CD8-positive, alpha-beta memory T cell (primary cell): Measurements from ENCODE around the gene MZB1. TPM values are rescaled to one million over a fixed set of nuclear protein-coding genes. Genes with fewer than 3 reads are reported as not detected.

Source experiments
- CTCF ChIA-PET: fragments of 350-600 bp; sonication (Branson Sonifier 250); formaldehyde crosslinking; loops from one replicate; lab custom pipeline; 2021; ENCODE audit warnings: antibody characterized with exemption; lab: Charles Lee
- POLR2A ChIA-PET: fragments of 350-600 bp; sonication (Branson Sonifier 250); formaldehyde crosslinking; loops from one replicate; lab custom pipeline; 2021; ENCODE audit warnings: antibody characterized with exemption; lab: Charles Lee
- DNase-seq, 5 donors: peaks; one replicate each; pipeline versions ENCODE4 v3.0.0 to v3.0.0-alpha.2; 2020 to 2022; ENCODE audit warnings: mixed read lengths in 1 of 5
- H3K27ac ChIP-seq: one replicate; pipeline ENCODE4 v1.7.0; 2013; ENCODE audit warnings: low read depth, mild to moderate bottlenecking, low read length, moderate library complexity
- H3K27me3 ChIP-seq: 2 replicates; pipeline ENCODE4 v1.7.0; 2013; ENCODE audit warnings: low read length, mild to moderate bottlenecking; ENCODE audit not compliant: insufficient read depth, poor library complexity, severe bottlenecking
- H3K36me3 ChIP-seq: 2 replicates; pipeline ENCODE4 v1.7.0; 2013; ENCODE audit warnings: mild to moderate bottlenecking, low read length, moderate library complexity; ENCODE audit not compliant: insufficient read depth
- H3K4me1 ChIP-seq: 2 replicates; pipeline ENCODE4 v1.7.0; 2013; ENCODE audit warnings: mild to moderate bottlenecking, low read length, moderate library complexity; ENCODE audit not compliant: insufficient read depth
- H3K4me3 ChIP-seq: 2 replicates; pipeline ENCODE4 v1.7.0; 2013; ENCODE audit warnings: mild to moderate bottlenecking, low read length
- H3K9me3 ChIP-seq: 2 replicates; pipeline ENCODE4 v1.7.0; 2013; ENCODE audit warnings: mild to moderate bottlenecking, low read length
- H3K27ac Mint-ChIP-seq, 8 donors: one replicate each; pipeline ENCODE4 v1.8.0; 2020 to 2021; ENCODE audit warnings: mixed read lengths in 8 of 8, mild to moderate bottlenecking in 6 of 8, inconsistent platforms in 3 of 8, moderate library complexity in 3 of 8
- H3K27me3 Mint-ChIP-seq, 2 donors: one replicate each; pipeline ENCODE4 v1.8.0; 2020 to 2021; ENCODE audit warnings: mixed read lengths in 2 of 2, mild to moderate bottlenecking in 1 of 2, moderate library complexity in 1 of 2
- H3K36me3 Mint-ChIP-seq, 3 donors: one replicate each; pipeline ENCODE4 v1.8.0; 2020 to 2021; ENCODE audit warnings: mixed read lengths in 3 of 3, inconsistent platforms in 1 of 3, mild to moderate bottlenecking in 1 of 3
- H3K4me1 Mint-ChIP-seq, 3 donors: one replicate each; pipeline ENCODE4 v1.8.0; 2020 to 2021; ENCODE audit warnings: mixed read lengths in 3 of 3, inconsistent platforms in 1 of 3, mild to moderate bottlenecking in 1 of 3
- H3K4me3 Mint-ChIP-seq, 7 donors: one replicate each; pipeline ENCODE4 v1.8.0; 2020 to 2021; ENCODE audit warnings: mixed read lengths in 7 of 7, mild to moderate bottlenecking in 6 of 7, moderate library complexity in 4 of 7, inconsistent platforms in 2 of 7
- H3K9me3 Mint-ChIP-seq, 5 donors: one replicate each; pipeline ENCODE4 v1.8.0; 2020 to 2022; ENCODE audit warnings: mixed read lengths in 5 of 5, mild to moderate bottlenecking in 3 of 5, moderate library complexity in 2 of 5, inconsistent platforms in 1 of 5
- polyA plus RNA-seq: library from polyadenylated mRNA; unstranded; fragments of 300-500 nt; fragmentation: Illumina TruSeq; gene quantifications from one replicate; pipeline ENCODE4 v1.2.3, GENCODE V29; 2021
- total RNA-seq, 2 experiments: library from RNA; stranded (reverse); gene quantifications; one replicate each; pipeline ENCODE4 v1.2.3, GENCODE V29; 2021

Gene MZB1
- total and polyA plus RNA-seq, 3 experiments from 2014 or later: 3.5 to 6.4 (median 5.1) TPM

GRCh38 chr5:139378941-139379361, 10.8 kb downstream of the MZB1 start:
- Mint-ChIP-seq H3K27me3 (no peaks in the 10 kb centered on the region), H3K36me3 (peaks cover 0 to 7% (median 1%) of the 10 kb centered on the region in 3 donors), H3K4me1 (peaks cover 0 to 5% (median 0%) of the 10 kb centered on the region in 3 donors), H3K4me3 (no peak overlapping the region), H3K9me3 (no peaks in the 10 kb centered on the region), H3K27ac (peak overlapping the region in 1 of 8 donors; percentile 27)
- ChIA-PET POLR2A (interaction anchor here (0.6 kb wide), 1 partner anchor 37 kb away, joined by 3 read pairs; the partner anchor contains the start of gene PAIP2), CTCF (interaction anchor here (0.7 kb wide), 1 partner anchor 12 kb away, joined by 3 read pairs; no protein-coding TSS in a partner anchor)
- Histone ChIP-seq H3K9me3 (no peaks in the 10 kb centered on the region), H3K27ac (no peak overlapping the region), H3K4me3 (no peak overlapping the region), H3K4me1 (no peaks in the 10 kb centered on the region), H3K36me3 (no peaks in the 10 kb centered on the region), H3K27me3 (no peaks in the 10 kb centered on the region)
- no peak for DNase-seq

GRCh38 chr5:139378101-139378825, 11.4 kb downstream of the MZB1 start:
- Mint-ChIP-seq H3K36me3 (peaks cover 0 to 14% (median 1%) of the 10 kb centered on the region in 3 donors), H3K27me3 (no peaks in the 10 kb centered on the region), H3K4me1 (peaks cover 0 to 1% (median 0%) of the 10 kb centered on the region in 3 donors), H3K4me3 (no peak overlapping the region), H3K9me3 (no peaks in the 10 kb centered on the region), H3K27ac (no peak overlapping the region)
- Histone ChIP-seq H3K36me3 (no peaks in the 10 kb centered on the region), H3K27me3 (no peaks in the 10 kb centered on the region), H3K9me3 (no peaks in the 10 kb centered on the region), H3K27ac (no peak overlapping the region), H3K4me3 (no peak overlapping the region), H3K4me1 (no peaks in the 10 kb centered on the region)
- CTCF ChIA-PET: no interaction called here
- DNase-seq: peak in 1 of 5 donors; percentile 33
- POLR2A ChIA-PET: interaction anchor here (0.6 kb wide), 1 partner anchor 36 kb away, joined by 3 read pairs; the partner anchor contains the start of gene PAIP2

GRCh38 chr5:139377226-139377625, 12.5 kb downstream of the MZB1 start:
- Histone ChIP-seq H3K27ac (no peak overlapping the region), H3K4me1 (no peaks in the 10 kb centered on the region), H3K9me3 (no peaks in the 10 kb centered on the region), H3K27me3 (no peaks in the 10 kb centered on the region), H3K4me3 (no peak overlapping the region), H3K36me3 (peaks cover under 1% of the 10 kb centered on the region)
- Mint-ChIP-seq H3K27ac (no peak overlapping the region), H3K36me3 (peaks cover 0 to 20% (median 1%) of the 10 kb centered on the region in 3 donors), H3K27me3 (no peaks in the 10 kb centered on the region), H3K4me3 (no peak overlapping the region), H3K9me3 (no peaks in the 10 kb centered on the region), H3K4me1 (no peaks in the 10 kb centered on the region)
- ChIA-PET CTCF (no interaction called here), POLR2A (no interaction called here)
- peak in 1 of 5 donors; percentile 12 for DNase-seq

GRCh38 chr5:139376364-139376763, 13.3 kb downstream of the MZB1 start:
- CTCF ChIA-PET: no interaction called here
- H3K4me3 Mint-ChIP-seq: no peak overlapping the region

GRCh38 chr5:139374909-139375308, 14.8 kb downstream of the MZB1 start:
- H3K4me3 ChIP-seq: no peak overlapping the region
- H3K9me3 ChIP-seq: no peaks in the 10 kb centered on the region
- H3K27ac Mint-ChIP-seq: peak overlapping the region in 1 of 8 donors; percentile 11
- H3K36me3 Mint-ChIP-seq: peaks cover 0 to 36% (median 6%) of the 10 kb centered on the region in 3 donors
- no peaks in the 10 kb centered on the region for H3K27me3 Mint-ChIP-seq
- no peak for DNase-seq
- no peak overlapping the region for H3K4me3 Mint-ChIP-seq
- H3K4me1 Mint-ChIP-seq: peaks cover 0 to 3% (median 0%) of the 10 kb centered on the region in 3 donors
- H3K36me3 ChIP-seq: peaks cover 10% of the 10 kb centered on the region
- H3K27ac ChIP-seq: no peak overlapping the region
- ChIA-PET POLR2A (no interaction called here), CTCF (interaction anchor here (1.1 kb wide), 1 partner anchor 15 kb away, joined by 3 read pairs; the partner anchor contains the start of gene MZB1)
- H3K9me3 Mint-ChIP-seq: no peaks in the 10 kb centered on the region
- H3K4me1 ChIP-seq: no peaks in the 10 kb centered on the region
- H3K27me3 ChIP-seq: no peaks in the 10 kb centered on the region

More at GRCh38 chr5:139376364-139376763, 13.3 kb downstream of the MZB1 start:
- Mint-ChIP-seq H3K27me3 (no peaks in the 10 kb centered on the region), H3K36me3 (peaks cover 0 to 28% (median 4%) of the 10 kb centered on the region in 3 donors), H3K9me3 (no peaks in the 10 kb centered on the region), H3K27ac (peak overlapping the region in 1 of 8 donors; percentile 21), H3K4me1 (no peaks in the 10 kb centered on the region)
- Histone ChIP-seq H3K9me3 (no peaks in the 10 kb centered on the region), H3K27ac (no peak overlapping the region), H3K27me3 (no peaks in the 10 kb centered on the region), H3K4me1 (no peaks in the 10 kb centered on the region), H3K36me3 (peaks cover 7% of the 10 kb centered on the region), H3K4me3 (no peak overlapping the region)
- DNase-seq: no peak
- POLR2A ChIA-PET: no interaction called here

GRCh38 chr5:139371482-139372435, 18.0 kb downstream of the MZB1 start:
- ChIA-PET POLR2A (no interaction called here), CTCF (interaction anchor here (1.2 kb wide), 1 partner anchor 75 kb away, joined by 3 read pairs; no protein-coding TSS in a partner anchor)
- no peak overlapping the region for H3K4me3 Mint-ChIP-seq
- peaks cover 0 to 55% (median 9%) of the 10 kb centered on the region in 3 donors for H3K36me3 Mint-ChIP-seq
- peak overlapping the region in 3 of 8 donors; percentile 23 to 33 (median 32) for H3K27ac Mint-ChIP-seq
- DNase-seq: no peak
- no peak overlapping the region for H3K4me3 ChIP-seq
- no peaks in the 10 kb centered on the region for H3K27me3 ChIP-seq
- no peaks in the 10 kb centered on the region for H3K9me3 ChIP-seq
- H3K27ac ChIP-seq: no peak overlapping the region
- no peaks in the 10 kb centered on the region for H3K4me1 ChIP-seq
- H3K36me3 ChIP-seq: peaks cover 12% of the 10 kb centered on the region
- no peaks in the 10 kb centered on the region for H3K9me3 Mint-ChIP-seq
- no peaks in the 10 kb centered on the region for H3K27me3 Mint-ChIP-seq
- peaks cover 0 to 4% (median 3%) of the 10 kb centered on the region in 3 donors for H3K4me1 Mint-ChIP-seq

GRCh38 chr5:139369181-139369580, 20.5 kb downstream of the MZB1 start:
- Mint-ChIP-seq H3K27me3 (no peaks in the 10 kb centered on the region), H3K4me1 (peaks cover 1 to 4% (median 3%) of the 10 kb centered on the region in 3 donors), H3K9me3 (no peaks in the 10 kb centered on the region), H3K27ac (no peak overlapping the region), H3K4me3 (no peak overlapping the region), H3K36me3 (peaks cover 5 to 75% (median 11%) of the 10 kb centered on the region in 3 donors)
- Histone ChIP-seq H3K36me3 (peaks cover 25% of the 10 kb centered on the region), H3K27ac (no peak overlapping the region), H3K9me3 (no peaks in the 10 kb centered on the region), H3K4me1 (no peaks in the 10 kb centered on the region), H3K4me3 (no peak overlapping the region), H3K27me3 (no peaks in the 10 kb centered on the region)
- no peak for DNase-seq
- ChIA-PET POLR2A (interaction anchor here (0.6 to 1.3 kb wide), 2 partner anchors 27 to 672 kb away, joined by 6 to 7 read pairs; partner anchors contain the start of gene PAIP2), CTCF (interaction anchor here (1.6 kb wide), 1 partner anchor 28 kb away, joined by 3 read pairs; no protein-coding TSS in a partner anchor)
